GM18951 (cell line): Measurements from ENCODE around the gene SLC25A10.

Experiments used
- POLR2A ChIP-seq: IDR thresholded peaks from 4 replicates; pipeline ENCODE4 v1.6.1; 2011; ENCODE audit warnings: mild to moderate bottlenecking; ENCODE audit not compliant: insufficient read length, insufficient read depth; ENCODE audit errors: extremely low read depth
- in situ Hi-C: fragments of 300-500 bp; cut with MboI; formaldehyde crosslinking; loops from one replicate; pipeline ENCODE4 v1.12.0; 2022; ENCODE audit warnings: low sequenced_read_pairs, mixed read lengths, inconsistent platforms; ENCODE audit not compliant: unreplicated experiment

The SLC25A10 gene

DNA sequence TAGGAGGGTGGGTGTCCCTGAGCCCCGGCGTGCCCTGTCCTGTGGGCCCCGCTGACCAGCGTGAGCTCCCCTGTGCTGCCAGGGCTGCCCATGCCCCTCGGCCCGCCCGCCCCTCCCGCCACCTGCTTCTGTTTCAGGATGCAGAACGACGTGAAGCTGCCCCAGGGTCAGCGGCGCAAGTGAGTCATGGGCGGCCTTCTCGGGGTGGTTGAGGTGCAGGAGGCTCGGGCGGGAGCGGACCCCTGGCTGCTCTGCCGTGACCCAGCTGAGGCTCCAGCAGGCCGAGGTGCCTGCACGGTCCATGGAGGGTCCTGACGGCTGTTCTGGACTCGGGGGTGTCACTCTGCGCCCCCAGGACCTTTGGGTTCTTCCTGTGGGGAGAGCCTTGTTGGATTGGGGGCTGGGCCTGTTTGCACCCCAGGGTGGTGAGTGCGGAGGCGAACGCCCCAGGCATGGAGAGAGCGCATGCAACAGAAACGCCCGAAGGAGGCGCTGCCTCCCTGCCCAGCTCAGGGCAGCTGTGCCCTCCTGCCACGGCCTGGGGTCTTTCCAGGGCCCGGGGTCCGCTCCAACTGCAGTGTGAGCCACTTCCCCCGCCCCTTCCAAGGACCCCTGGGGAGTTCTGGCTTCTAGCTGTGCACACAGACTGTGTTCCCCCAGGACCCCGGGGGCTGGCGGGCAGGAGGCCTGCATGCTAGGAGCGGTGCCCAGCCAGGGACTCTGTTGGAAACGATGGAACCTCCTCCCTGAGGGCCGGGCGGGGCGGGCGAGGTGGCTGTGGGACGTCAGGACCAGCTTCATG lies 4.0 kb downstream of the SLC25A10 start:
- in situ Hi-C loops: no loop called here
- no peak for TF ChIP-seq POLR2A

DNA sequence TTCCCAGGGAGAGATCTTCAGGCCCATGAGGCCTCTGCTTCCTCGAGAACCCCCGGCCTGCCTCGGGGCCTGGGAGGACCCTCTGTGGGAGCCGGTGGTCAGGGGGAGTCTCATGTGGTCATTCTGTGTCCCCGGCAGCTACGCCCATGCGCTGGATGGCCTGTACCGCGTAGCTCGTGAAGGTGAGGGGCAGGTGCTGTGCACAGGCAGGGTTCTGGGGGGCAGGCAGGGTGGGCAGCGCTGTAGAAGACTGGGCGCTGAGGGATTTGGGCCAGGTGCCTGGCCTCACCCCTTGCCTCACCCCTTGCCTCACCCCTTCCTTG lies 4.6 kb downstream of the SLC25A10 start:
- in situ Hi-C loops: no loop called here
- no peak for TF ChIP-seq POLR2A

DNA sequence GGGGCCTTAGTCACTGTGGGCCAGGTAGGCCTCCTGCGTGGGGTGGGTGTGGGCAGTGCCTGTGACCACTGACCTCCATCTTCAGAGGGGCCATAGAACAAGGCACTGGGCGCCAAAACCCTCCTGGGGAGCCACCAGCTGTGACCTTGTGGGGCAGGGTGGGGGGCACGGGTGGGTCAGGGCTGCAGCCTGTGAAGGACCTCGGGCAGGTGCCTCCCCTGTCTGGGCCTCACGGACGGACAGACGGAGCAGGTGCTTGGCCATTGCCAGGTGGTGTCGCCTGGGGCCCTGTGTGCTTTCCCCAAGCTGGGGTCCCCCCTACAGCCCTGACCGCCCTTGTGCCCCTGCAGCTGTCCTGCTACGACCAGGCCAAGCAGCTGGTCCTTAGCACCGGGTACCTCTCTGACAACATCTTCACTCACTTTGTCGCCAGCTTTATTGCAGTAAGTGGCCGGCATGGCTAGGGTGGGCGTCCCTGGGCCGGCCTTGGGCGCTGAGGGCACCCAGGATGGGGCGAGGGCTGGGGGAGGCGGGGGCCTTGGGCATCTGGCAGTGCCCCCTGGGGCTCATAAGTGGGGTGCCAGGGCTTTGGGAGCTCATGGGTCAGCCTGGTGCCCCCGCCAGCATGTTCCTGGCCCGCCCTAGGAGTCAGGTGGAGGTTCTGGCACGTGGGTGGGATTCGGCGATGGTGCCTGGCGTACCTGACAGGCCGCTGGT lies 5.1 kb downstream of the SLC25A10 start:
- in situ Hi-C loops: no loop called here
- TF ChIP-seq POLR2A: no peak

DNA sequence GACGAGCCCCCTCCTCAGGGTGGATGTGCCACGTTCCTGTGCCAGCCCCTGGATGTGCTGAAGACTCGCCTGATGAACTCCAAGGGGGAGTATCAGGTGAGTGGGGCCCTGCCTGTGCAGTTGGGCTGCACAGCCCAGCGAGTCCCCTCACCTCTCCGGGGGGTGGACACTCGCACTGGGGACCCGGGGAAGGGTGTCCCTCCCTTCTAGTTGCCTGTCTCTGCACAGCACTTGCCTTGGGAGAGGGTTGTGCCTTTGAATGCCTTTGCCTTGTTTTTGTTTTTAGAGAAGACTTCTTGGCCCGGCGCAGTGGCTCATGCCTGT lies 5.6 kb downstream of the SLC25A10 start:
- TF ChIP-seq POLR2A: no peak
- in situ Hi-C loops: no loop called here

DNA sequence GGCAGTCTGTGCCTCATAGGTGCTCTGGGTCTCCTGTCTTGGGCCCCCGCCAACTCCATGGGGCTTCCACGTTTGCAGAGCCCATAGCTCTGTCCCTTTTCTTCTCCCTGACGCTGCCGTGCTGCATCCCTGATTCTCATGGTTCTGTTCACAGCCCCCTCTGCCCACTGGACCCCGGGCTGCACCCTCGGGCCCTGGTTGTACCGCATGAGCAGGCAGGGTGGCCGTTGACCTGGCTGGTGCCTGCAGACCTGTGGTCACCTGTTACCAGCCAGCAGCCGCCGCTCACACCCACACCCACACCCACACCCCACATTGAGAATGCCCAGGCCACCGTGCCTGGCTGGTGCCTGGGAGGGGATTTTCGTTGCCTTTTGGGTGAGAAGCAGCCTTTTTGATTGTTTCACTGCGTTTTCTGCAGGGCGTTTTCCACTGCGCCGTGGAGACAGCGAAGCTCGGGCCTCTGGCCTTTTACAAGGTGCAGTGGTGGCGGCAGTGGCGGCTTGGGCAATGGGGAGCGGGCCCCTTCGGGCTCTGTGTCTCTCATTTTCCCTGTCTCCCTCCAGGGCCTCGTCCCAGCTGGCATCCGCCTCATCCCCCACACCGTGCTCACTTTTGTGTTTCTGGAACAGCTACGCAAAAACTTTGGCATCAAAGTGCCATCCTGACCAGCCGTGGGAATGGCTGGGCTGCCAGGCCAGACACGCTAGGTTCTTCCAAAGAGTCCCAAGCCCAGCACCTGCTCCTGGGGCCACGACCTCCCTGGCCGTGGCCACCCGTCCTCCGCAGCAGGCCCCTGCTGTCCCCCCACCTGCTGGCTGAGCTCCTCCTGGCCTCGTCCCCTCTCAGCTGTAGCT lies 7.6 kb downstream of the SLC25A10 start:
- in situ Hi-C loops: loop anchor here (5.0 kb wide), 1 partner anchor 98 kb away; no protein-coding TSS in a partner anchor
- TF ChIP-seq POLR2A: no peak

DNA sequence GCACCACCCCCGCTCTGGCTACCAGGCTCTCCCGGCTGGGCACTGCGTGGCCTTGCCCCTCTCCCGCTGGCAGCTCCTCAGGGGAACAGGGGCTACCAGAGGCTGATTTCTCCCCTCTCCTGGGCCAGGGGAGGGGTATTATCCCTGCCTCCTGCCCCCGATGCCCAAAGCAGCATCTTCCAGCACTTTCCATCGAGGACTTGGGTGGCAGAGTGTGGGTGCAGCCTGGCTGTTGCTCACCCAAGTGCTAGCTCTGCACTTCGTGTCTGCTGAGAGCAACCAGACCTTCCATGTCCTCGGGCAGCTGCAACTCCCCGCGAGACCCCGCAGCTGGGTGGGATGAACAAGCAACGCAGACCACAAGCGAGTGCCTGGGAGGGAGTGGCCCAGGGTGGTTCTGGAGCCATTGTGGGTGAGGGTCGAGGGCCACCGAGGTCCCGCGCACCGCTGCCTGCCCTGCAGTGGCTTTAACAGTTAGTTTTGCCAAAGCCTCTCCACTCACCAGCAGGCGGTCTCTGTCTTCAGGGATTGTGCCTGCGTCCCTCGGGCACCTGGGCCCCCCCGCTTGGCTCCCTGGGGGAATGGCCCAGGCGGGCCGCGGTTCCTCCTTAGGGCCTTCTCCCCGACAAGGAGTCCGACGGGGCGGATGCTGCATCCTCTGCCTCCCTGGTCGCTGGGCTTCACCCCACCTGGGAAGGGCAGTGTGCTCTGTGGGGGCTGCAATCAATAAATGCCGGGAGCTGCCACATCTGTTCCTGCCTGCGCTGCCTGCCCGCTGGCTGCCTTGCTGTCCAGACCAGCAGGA lies 8.4 kb downstream of the SLC25A10 start:
- in situ Hi-C loops: loop anchor here (5.0 kb wide), 1 partner anchor 97 kb away; no protein-coding TSS in a partner anchor
- TF ChIP-seq POLR2A: no peak

DNA sequence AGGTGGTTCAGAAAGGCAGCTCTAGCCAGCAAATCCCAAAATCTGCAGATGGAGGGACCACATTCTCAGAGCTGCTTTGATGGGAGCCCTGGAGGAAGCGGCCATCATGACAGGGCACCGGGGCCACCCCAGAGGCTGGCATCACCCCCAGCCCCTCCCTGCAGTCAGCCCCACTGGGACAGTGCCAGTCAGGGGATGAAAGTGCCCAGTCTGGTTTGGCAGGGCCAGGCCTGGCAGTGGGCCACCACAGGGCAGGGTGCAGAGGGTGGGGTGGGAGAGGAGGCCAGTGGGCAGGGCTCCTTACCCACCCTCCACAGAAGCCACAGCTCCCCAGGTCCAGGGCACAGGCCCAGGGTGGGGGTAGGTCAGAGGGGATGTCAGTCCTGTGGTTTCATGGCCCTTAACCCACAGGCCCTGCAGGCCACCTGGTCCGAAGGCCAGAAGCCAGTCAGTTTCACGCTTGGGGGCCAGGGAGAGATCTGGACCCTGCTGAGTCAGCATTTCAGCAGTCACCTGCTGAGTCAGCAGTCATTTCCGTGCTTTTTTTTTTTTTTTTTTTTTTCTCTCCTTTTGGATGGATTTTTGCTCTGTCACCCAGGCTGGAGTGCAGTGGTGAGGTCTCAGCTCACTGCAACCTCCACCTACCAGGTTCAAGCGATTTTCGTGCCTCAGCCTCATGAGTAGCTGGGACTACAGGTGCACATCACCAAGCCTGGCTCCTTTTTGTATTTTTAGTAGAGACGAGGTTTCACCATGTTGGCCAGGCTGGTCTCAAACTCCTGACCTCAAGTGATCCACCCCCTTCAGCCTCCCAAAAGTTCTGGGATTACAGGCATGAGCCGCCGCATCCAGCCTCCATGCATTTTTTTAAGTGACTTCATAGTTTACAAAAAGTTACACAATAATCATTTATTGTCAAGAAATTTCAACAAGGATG lies 10.4 kb downstream of the SLC25A10 start:
- in situ Hi-C loops: loop anchor here (5.0 kb wide), 1 partner anchor 95 kb away; no protein-coding TSS in a partner anchor
- TF ChIP-seq POLR2A: no peak

DNA sequence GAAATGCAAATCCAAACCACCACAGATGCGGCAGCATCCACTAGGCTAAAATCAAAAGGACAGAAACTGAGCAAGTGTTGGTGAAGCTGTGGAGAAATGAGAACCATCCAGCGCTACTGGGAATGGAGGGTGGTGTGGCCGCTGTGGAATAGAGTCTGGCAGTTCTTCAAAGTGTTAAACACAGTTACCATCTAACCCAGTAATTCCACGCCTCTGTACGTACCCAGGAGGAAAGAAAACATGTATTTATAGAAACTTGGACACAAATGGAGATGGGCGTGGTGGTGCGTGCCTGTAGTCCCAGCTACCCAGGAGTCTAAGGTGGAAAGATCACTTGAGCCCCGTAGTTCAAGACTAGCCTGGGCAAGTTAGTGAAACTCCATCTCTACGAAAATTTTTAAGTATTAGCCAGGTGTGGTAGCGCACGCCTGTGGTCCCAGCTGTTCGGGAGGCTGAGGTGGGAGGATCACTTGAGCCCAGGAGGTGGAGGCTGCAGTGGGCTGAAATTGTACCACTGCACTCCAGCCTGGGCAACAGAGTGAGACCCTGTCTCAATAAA lies 11.6 kb downstream of the SLC25A10 start:
- TF ChIP-seq POLR2A: no peak
- in situ Hi-C loops: loop anchor here (5.0 kb wide), 1 partner anchor 94 kb away; no protein-coding TSS in a partner anchor

DNA sequence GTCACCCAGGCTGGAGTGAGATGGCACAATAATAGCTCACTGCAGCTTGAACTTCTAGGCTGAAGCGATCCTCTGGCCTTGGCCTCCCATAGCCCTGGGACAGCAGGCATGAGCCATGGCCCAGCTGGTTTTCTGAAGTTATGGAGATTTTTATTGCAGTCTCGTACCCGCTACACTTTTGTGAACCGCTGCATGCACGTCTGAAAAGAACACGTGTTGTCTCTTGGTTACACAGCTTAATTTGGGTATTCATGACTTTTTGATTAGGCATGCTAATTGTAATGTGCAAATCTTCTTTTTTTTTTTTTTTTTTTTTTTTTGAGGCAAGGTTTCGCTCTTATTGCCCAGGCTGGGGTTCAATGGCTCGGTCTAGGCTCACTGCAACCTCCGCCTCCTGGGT lies 13.4 kb downstream of the SLC25A10 start:
- no peak for TF ChIP-seq POLR2A
- in situ Hi-C loops: no loop called here

DNA sequence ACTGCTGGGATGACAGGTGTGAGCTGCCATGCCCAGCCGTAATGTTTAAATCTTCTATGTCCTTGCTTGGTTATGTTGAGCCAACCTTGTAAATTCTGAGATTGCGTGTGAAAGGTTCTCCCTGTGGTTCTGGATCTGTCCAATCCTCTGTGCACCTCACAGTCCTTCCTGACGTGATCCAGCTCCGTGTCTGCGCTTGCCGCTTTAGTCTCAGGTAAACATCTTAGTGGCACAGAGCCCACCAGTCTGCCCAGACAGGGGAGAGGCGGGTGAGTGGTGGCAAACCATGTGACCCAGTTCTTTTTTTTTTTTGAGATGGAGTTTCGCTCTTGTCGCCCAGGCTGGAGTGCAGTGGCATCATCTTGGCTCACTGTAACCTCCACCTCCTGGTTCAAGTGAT lies 13.9 kb downstream of the SLC25A10 start:
- in situ Hi-C loops: no loop called here
- TF ChIP-seq POLR2A: no peak

DNA sequence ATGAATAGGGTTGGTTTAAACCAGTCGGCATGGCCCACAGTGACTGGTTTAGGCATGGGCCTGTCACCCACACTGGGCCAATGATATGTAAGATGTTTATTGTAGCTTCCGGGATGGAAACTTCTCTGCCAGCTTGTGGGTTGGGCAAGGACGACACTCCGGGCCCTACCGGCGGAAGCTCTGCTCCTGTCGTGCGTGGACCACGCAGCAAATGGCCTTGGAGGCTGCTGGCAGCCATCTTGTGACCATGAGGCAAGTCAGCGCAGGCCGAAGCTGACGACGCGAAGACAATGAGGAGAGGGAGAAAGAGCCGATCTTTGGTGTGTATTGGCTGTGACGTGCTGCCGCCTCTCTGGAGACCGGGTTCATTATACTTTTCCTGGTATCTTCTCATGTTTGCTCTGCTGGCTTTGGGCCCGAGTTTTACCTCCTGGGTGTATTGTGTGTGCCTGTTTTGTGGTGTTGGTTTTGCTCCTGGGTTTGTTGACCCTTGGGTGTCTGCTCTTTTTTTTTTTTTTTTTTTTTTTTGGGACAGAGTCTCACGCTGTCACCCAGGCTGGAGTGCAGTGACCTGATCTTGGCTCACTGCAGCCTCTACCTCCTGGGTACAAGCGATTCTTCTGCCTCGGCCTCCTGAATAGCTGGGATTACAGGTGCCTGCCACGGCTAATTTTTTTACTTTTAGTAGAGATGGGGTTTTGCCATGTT lies 15.4 kb downstream of the SLC25A10 start:
- in situ Hi-C loops: no loop called here
- no peak for TF ChIP-seq POLR2A
